ENCODE measurements around the gene SLC16A14. TPM values are rescaled to one million over a fixed set of nuclear protein-coding genes. Genes with fewer than 3 reads are reported as not detected.

Gene SLC16A14
- total RNA-seq, 1 experiment from 2014 or later, result 28.4 TPM

- DNase-seq (ENCODE audit: extremely low read depth, low read depth), result no peak
Observed at GRCh38 chr2:230043461-230043860, 25.3 kb downstream of the SLC16A14 start.

GRCh38 chr2:230043025-230043424 lies 25.7 kb downstream of the SLC16A14 start:
- DNase-seq (ENCODE audit: extremely low read depth, low read depth), result no peak

- DNase-seq (ENCODE audit: extremely low read depth, low read depth), result no peak
Observed at GRCh38 chr2:230042195-230042594, 26.5 kb downstream of the SLC16A14 start.

GRCh38 chr2:230023313-230023712 lies 45.4 kb downstream of the SLC16A14 start:
- DNase-seq (ENCODE audit: extremely low read depth, low read depth), result no peak

GRCh38 chr2:230019742-230020141 lies 49.0 kb downstream of the SLC16A14 start:
- DNase-seq (ENCODE audit: extremely low read depth, low read depth), result no peak

GRCh38 chr2:230018153-230018552 lies 50.6 kb downstream of the SLC16A14 start:
- peak; percentile 38 for DNase-seq (ENCODE audit: extremely low read depth, low read depth)

- no peak for DNase-seq (ENCODE audit: extremely low read depth, low read depth)
Observed at GRCh38 chr2:230016844-230017243, 51.9 kb downstream of the SLC16A14 start.

- no peak for DNase-seq (ENCODE audit: extremely low read depth, low read depth)
Observed at GRCh38 chr2:230012267-230012884, 56.3 kb downstream of the SLC16A14 start.

GRCh38 chr2:230011617-230012016 lies 57.1 kb downstream of the SLC16A14 start:
- no peak for DNase-seq (ENCODE audit: extremely low read depth, low read depth)

- no peak for DNase-seq (ENCODE audit: extremely low read depth, low read depth)
Observed at GRCh38 chr2:230010501-230010900, 58.2 kb downstream of the SLC16A14 start.

- DNase-seq (ENCODE audit: extremely low read depth, low read depth), result no peak
Observed at GRCh38 chr2:230008708-230009066, 60.0 kb downstream of the SLC16A14 start.

GRCh38 chr2:230007931-230008707 lies 60.6 kb downstream of the SLC16A14 start:
- DNase-seq (ENCODE audit: extremely low read depth, low read depth), result peak; percentile 73

GRCh38 chr2:230000118-230000841 lies 68.4 kb downstream of the SLC16A14 start:
- DNase-seq (ENCODE audit: extremely low read depth, low read depth), result no peak

GRCh38 chr2:229997565-229997964 lies 71.2 kb downstream of the SLC16A14 start:
- DNase-seq (ENCODE audit: extremely low read depth, low read depth), result no peak

- no peak for DNase-seq (ENCODE audit: extremely low read depth, low read depth)
Observed at GRCh38 chr2:229996320-229996719, 72.4 kb downstream of the SLC16A14 start.

- no peak for DNase-seq (ENCODE audit: extremely low read depth, low read depth)
Observed at GRCh38 chr2:229993236-229993635, 75.5 kb downstream of the SLC16A14 start.

Small RNAs within 50 kb of the gene (small RNA-seq; reads per million reads assigned to genes)
- gene RNY4P19, result 0 to 0.23 reads per million in 2 experiments

Other genes starting within 250 kb of the SLC16A14 start
- gene TRIP12, start 146.9 kb downstream of the SLC16A14 start, total RNA-seq (2014; rRNA removed; shearing (Covaris generic)), result 95.6 and 117 TPM in 2 replicates
- 1.4 and 1.9 TPM in 2 replicates for gene FBXO36, start 146.4 kb downstream of the SLC16A14 start, total RNA-seq (2014; rRNA removed; shearing (Covaris generic))
- 11.1 and 12.7 TPM in 2 replicates for gene SP110, start 151.1 kb upstream of the SLC16A14 start, total RNA-seq (2014; rRNA removed; shearing (Covaris generic))
- 0.17 and 0.89 TPM in 2 replicates for gene SP140, start 156.8 kb upstream of the SLC16A14 start, total RNA-seq (2014; rRNA removed; shearing (Covaris generic))

Measured in NCI-H460 (cell line).